ENCODE data around the gene WHRN.

WHRN gene

DNA sequence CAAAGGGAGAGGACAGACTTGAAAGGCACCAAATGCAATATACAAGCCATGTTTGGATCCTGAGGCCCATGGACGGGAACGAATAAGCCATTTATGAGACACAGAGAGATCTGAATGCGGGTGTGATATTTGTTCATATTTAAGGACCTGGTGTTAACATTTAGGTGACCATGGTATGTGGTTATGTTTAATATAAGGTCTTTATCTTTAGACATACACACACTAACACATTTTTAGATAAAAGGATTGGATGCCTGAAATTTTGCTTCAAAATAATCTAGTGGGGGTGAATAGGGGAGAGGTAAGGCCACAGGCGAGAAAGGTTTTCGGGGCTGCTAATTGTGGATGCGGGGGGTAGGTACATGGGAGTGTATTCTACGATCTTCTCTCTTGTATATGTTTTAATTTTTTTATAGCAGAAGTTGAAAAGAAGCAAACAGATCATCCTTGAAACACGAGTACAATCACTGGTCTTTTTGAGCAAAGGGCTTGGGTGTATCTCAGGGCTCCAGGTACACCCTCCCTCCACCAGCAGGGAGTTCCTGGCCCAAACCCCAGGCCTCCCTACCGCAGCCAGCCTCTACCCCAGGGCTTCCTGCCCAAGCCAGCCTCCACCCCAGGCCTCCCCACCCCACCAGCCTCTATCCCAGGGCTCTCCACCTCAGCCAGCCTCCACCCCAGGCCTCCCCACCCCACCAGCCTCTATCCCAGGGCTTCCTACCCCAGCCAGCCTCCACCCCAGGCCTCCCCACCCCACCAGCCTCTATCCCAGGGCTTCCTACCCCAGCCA lies 129.7 kb downstream of the WHRN start:
- DNase-seq = no peak

DNA sequence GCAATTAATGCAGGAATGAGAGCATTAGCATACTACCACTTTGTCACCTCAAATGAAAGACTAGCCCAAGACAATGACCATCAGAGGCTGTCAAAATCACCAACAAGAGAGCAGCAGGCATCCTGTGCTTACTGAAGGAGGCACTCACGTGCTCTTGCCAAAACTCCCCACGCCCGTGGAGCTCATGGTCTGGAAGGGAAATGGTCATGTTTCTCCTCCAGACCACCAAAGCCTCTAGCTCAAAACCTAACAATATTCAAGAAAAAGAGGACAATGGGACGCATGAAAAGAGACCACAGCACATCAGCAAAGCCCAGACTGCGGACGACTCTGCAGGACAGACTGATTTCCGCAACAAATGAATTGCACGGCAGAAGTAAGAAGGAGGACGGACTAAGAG lies 130.3 kb downstream of the WHRN start:
- DNase-seq = no peak

DNA sequence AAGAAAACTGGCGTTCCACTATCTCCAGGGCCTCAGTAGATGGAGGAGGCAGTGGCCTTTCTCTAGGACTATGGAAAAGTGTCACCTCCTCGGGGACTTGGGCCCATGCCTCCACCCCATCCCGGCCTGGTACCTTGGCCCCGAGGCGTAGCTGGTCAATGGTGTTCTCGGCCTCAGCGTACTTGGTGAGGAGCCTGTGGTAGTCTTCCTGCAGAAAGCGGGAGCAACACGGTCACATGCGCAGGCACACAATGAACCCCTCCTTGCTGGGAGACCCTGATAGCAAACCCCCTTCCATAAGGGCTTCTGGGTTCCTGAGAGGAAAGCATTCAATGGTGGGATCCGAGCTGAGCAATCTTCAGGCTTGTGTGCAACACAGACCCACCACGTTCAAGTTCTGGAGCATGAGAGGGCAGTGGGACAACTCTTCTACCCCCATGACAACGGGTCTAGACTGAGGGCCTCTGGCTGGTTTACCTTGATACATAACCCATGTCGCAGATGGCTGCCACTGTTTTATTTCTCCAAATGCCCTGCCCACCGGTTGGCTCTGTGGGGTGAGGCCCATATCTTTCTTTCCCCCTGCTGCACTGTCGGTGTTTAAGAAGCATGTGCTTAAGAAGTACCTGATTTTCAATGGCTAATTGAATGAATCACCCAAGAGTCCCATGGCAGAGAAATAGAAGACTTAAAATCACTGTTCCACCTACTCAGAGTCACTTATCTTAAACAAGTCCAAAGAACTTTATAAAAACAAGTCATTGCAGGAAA lies 131.1 kb downstream of the WHRN start:
- DNase-seq = no peak

DNA sequence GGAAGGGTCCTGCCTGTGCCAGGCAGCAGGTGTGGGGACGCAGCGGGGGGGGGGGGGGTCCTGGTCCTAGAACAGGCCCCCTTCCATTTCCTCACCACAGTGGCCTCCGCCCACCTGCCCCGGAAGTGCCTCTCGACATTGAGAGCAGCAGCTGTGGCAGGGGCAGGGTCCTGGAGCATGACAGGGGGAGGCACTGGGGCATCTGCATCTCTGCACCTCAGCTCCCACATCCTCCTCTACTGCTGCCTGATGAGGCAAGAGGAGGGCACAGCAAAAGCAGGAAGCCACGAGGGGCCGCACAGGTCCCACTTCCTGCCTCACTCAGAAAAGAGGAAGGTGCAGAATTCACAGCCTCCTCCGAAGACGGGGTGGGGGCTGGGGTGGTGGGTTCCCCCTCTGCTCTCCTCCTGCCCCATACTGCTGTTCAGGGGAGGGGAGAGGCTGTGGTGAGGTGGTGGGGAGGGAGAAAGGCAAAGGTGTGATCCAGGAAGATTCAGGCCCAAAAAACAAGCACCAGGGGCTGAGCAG lies 132.3 kb downstream of the WHRN start:
- DNase-seq = peak; percentile 58

DNA sequence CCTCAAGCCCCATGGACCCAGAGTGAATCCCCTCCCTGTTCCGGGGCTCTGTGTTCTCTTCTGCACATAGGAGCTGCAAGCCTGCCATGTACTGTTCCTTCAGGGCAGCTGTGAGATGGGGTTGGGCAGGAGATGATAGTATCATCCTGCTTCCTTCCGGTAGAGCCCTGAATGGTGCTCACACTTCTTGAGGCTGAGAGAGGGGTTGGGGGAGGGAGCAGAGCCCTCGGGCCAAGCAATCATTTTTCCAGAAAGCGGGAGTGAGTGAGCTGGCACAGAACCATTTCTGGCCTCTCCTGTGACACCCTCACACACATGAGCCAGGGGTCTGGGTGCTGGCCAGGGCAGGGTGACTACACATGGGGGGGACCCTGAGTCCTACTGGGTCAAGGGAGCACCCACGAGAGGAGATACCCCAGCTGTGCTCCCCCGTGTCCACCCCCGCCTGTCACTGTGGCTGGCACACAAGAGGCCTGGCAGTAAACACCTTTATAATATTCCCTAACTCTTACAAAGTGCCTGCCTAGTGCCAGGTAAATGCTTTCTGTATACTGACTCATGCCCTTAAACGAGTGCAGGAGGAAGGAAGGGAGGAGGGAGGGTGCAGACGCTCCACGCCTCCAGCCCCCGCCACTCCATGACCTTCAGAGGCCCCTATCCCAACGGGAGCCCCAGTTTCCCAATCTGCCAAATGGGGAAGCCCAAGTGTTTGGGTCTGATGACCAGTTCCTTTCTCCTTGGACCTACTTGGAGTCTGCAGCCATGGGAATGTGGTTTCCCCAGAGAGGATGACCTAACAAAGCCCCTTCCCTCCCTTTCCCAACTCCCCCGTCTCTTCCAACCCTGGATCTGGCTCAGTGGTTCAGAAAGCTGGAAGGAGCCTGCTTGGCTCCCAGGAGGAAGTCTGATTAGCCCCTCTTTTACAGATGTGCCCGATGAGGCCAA lies 133.0 kb downstream of the WHRN start:
- DNase-seq = no peak

DNA sequence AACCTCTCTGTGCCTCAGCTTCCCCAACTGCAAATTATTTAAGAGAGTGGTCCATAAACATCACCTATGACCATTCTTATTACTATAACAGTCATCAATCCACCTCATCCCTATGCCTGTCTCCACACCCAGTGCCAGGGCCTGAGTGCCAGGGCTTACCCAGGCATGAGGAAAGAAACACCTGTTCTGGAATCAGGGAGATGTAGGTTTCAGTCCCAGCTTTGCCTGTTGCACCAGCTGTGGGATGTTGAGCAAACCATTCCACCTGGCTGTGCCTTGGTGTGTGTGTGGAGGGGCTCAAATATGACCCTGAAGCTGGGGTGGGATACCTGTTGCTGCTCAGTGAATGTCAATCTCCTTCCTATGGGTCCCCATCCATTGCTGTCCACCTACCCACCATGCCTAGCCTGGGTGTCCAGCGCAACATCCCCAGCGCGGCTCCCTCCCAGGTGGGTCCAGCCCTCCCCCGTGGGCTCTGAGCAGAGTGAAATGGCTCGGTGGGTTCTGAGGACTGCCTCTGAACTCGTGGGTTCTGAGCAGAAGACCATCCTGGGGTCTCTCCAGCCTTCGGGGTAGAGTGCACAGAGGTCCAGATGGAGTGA lies 133.8 kb downstream of the WHRN start:
- no peak for DNase-seq

DNA sequence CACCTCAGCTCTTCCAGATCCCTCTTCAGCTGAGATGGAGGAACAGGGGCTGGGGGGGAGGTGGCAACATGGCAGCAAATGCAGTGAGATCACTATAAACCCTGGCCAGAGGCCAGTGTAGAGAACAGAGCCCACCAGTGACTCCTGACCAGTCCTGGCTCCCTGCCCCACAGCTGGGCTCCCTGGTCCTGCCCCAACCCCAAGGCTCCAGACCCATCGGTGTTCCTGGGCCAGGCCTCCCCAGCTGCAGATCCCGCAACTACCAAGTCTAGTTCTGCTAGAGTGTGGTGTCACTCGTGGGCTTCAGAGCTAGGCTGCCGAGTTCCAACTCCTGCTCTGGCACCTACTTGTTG lies 134.3 kb downstream of the WHRN start:
- no peak for DNase-seq

DNA sequence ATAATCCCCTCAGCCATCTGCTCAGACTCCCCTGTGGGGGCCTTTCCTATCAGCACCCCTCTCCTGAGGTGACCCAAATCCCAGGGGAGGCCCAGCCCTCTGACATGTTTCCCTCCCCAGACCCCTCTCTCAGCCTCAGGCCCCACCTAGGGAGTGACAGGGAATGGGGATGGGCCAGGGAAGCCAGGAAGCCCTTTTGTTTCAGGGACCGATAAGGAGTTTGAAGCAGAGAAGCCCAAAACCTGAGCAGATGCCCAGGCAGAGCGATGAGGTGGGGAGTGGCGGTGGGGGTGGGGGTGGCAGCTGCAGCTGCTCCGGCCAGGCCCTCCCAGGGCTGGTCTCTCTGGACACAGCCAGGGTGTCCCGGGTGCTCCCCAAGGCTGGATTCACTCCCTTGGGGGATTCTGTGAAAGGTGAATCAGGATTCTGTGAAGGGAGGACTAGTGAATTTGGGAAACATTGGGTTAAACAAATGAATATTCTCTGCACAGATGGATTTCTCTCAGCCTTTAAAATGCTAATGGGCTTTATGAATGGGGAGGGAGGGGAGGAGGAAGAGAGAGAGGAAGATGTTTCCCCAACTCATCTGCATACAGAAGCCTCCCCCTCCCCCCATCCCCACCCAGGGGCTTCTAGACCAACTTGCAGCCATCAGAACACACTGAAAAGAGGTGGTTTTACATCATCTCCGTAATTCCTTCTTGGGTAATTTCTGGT lies 134.9 kb downstream of the WHRN start:
- no peak for DNase-seq

DNA sequence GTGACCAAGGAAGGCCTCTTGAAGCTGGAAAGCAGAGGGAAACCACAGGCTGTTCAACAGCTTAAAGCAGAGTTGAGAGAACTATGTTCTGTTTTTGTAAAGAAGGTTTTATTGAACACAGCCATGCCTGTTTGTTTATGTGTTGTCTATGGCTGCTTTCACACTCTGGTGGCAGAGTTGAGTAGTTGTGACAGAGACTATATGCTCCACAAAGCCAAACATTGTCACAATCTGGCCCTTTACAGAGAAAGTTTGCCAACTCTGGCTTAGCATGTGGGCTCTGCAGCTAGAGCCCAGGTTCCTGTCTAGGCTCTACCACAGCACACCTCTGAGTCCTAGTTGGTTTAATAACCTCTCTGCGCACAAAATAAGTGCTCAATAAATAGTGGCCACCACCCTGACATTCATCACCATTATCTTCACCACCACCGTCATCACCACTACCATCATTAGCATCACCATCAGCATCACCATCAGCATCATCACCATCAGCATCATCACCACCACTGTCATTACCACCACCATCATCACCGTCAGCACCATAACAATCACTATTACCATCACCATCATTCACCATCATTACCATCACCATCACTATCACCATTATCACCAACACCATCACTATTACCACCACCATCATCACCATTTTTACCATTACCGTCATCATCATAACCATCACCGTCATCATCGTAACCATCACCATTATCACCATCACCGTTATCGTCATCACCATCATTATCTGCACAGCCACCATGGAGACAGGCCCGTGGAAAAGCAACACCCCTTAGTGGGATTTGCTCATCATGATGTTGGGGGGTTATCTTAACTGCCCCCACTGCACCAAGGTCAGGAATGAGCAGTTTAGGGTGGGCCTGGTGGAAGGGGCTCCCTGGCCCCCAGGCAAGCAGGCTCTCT lies 135.8 kb downstream of the WHRN start:
- DNase-seq = no peak

DNA sequence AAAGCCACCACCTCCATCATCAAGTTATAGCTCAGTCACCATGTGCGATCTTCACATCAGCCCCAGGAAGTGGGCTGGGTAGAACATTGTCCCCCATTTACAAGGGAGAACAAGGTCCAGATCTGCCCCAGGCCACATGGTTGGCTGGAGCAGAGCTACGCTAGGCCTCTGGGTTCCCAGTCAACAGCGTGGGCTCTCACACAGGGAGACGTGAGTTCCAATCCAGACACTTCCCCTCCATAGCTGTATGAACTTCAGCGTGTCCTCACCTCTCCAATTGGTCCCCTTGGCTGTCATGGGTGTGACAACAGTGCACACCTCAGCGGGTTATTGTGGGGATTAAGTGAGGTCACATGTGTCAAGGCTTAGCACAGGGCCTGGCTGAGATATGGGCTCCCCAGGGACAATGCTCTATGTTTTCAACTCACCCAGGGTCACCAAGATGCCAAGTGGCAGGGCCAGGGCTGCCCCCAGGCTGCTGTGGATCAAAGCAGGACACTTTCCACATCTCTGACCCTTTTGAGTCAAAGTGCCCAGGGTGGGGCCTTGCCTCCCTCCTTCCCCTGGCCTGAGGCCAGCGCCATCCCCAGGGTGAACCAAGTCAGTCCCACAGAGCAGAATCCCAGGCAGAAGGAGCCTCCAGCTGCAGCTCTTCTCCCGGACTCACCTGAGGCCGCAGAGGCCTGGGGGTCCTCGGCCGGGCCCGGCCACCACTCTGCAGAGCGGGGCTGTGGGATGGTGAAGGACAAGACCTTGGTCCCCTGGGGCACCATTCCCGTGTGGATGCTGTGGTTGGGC lies 137.3 kb downstream of the WHRN start:
- DNase-seq = no peak

DNA sequence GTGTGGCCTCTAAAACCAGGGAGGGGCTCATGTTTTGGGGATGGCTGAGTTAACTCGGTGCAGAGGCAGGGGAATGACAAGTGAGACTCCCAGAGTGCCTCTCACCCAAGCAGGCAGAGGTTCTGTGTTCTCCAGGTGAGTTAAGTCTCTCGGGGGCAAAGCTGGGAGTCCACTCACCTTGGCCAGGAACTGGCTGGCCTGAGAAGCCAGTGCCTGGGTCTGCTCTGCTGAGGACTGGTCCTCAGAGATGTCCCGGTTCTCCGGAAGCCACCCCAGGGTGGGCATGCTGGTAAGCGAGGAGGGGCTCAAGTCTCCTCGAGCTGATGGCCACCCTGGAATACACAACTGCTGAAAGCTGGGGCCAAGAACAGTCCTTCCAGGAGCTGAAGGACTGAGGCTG lies 137.9 kb downstream of the WHRN start:
- no peak for DNase-seq

DNA sequence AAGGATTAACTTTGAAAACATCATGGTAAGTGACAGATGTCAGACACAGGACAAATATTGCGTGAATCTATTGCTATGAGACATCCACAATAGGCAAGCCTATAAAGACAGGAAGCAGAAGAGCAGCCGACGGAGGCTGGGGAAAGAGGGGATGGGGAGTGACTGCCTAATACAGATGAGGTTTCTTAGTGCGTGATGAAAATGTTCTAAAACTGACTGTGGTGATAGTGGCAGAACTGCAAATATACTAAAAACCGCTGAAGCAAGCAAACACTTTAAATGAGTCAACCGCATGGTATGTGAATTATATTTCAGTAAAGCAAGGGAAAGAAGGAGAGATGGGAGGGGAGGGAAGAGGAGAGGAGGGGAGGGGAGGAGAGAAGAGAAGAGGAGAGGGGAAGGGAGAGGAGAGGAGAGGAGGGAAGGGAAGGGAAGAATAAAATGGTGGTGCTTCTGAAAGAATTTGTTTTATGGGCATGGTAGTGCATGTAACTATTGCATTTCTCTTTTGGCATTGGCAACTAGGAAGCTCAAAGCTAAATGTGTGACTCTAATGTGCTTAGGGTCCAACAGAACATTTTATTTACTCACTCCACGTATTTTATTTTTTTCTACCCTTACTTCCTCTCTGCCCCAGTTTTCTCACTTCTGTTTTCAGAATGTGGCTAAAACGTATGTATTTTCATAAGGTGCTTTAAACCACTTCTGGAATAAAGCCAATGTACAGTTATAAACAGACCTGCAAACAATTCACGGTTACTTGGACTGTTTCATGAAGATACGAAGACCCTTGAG lies 138.7 kb downstream of the WHRN start:
- DNase-seq = no peak

DNA sequence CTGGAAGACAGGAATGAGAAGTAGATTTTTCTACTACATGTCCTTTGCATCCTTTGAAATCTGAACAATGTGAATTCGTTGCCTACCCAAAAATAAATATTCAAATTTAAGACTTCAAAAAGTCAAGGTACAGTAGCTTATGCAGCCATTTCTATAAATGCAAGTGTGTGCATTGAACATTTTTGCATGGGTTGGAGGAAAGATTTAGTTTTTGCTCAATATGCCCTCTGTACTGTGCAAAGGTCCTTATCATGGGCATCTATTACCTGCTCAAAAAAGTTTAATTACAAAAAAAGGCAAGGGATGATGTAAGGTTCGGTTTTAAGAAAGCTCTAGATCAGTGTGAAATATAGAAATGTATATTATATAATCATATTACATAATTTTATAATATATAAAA lies 140.1 kb downstream of the WHRN start:
- DNase-seq = no peak

DNA sequence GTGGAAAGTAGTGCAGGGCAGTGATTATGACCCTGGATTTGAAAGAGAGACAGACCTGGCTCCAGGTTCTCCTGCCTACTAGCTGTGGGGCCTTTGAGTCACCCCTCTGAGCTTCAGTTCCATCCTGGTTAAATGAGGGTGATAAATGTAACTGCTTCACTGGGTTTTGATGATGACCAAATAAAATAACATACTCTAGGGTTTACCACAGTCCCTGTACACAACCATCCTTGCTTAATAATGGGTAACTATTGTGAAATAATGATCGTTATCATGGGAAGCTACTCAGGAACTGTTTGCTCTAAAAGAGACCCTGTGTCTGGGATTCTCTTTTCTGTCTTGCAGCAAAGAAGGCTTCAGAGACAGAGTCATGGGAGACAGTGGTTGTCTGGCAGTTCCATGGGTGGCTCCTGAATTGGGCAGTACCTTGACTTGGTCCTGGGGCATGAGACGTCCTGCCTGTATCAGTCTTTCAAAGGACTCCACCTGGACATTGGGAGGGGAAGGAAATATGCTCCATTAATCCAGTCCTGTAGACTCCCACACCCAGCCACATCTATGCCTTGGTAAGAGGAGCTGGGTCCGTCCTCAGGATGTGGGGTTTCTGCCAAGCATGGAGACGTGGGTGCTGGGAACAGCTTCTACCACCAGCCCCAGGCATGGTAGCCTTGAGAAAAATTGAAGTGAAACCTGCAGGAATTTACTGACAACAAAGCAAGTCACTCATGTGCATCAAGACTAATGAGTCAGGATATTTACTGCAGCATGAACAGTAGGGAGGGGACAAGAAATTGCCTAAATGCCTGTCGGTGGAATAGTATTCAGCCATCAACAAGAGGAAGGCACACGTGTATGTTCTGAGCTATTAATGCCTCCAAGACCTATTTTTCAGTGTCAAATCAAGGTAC lies 140.9 kb downstream of the WHRN start:
- no peak for DNase-seq

DNA sequence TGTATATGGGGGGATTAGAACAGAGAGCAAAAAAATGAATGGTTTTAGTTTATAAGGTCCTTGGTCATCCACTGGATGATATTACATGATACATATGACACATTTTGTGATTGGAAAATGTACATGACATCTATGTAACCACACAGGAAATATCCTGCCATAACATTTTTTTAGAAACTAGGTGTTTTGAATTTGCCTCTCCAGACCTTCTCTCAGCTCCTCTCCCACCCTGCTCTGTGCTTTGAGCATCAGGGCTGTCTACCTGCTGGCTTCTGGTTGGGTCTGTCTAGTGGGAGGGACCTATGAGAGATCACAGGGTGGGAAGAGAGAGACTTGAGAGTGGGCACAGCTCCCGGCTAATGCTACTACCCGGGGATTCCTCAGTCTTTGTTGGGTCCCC lies 141.8 kb downstream of the WHRN start:
- DNase-seq = no peak

DNA sequence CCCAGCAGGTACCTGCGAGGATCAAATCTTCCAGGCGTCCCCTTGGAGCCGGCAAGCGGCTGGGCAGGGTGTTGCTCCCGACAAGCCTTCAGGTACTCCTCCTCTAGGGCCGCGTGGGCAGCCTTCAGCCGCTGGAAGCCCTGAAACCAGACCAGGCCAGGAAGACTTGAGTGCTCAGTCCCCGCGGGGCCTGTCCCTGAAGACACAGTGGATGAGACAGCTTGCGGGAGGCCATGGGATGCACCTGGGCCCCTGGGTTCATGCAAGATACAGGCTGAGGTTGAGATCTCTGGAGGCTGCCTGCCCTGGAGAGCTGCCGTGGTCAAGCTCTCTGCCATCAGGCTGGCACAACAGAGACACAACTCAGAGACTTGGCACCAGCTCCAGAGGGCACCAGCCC lies 142.9 kb downstream of the WHRN start:
- no peak for DNase-seq

DNA sequence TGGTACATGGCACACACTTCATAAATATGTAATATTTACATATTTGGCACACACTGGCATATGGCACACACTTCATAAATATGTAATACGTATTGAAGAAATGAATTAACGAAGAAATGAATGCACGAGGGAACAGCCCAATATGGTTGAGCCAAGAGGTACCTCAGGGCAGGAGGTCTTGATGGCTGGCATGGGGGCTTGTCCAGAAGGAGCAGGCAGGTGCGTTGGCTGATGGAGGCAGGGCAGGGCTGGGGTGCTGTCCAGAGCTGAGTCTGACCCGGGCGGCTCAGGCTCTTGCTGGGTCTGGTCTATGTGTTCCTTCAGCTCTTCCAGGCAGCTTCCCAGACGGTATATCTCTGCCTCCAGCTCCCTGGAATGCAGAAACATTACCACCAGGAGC lies 143.7 kb downstream of the WHRN start:
- no peak for DNase-seq

DNA sequence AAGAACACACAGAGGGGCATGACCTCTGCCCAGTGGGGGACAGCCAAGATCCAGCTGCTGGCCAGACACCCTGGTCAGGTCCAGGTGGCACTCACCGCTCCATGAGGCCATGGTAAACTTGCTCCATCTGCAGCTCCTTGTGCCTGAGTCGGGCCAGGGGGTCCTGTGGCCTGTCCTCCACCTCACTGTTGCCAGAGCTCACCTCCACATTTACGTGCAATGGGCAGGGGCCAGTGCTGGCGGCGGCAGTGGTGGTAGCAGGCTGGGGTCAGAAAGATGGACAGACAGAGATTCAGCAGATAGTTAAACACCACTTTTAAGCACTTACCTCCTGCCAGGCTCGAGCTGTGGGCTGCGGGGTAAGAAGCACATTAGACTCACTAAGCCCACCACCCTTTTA lies 145.5 kb downstream of the WHRN start:
- DNase-seq = no peak

All from stimulated activated CD4-positive, alpha-beta T cell treated with anti-CD3 and anti-CD28 coated beads, Interleukin-12 subunit alpha, Interleukin-12 subunit beta, amount 100 ng/mL, for 4 hours (primary cell).